BLaER1 (cell line): ENCODE data around the gene PTH2.

Source experiments
- H3K27ac ChIP-seq: shearing (Covaris generic); formaldehyde crosslinking; 2 replicates; pipeline ENCODE4 v1.8.1; 2022
- H3K27me3 ChIP-seq: shearing (Covaris generic); formaldehyde crosslinking; 2 replicates; pipeline ENCODE4 v1.8.1; 2022
- H3K36me3 ChIP-seq: shearing (Covaris generic); formaldehyde crosslinking; 2 replicates; pipeline ENCODE4 v1.8.1; 2022
- H3K4me1 ChIP-seq: shearing (Covaris generic); formaldehyde crosslinking; 2 replicates; pipeline ENCODE4 v1.8.1; 2022
- H3K4me2 ChIP-seq: shearing (Covaris generic); formaldehyde crosslinking; 2 replicates; pipeline ENCODE4 v1.8.1; 2022
- H3K4me3 ChIP-seq: shearing (Covaris generic); formaldehyde crosslinking; 2 replicates; pipeline ENCODE4 v1.8.1; 2022
- H3K9ac ChIP-seq: shearing (Covaris generic); formaldehyde crosslinking; 2 replicates; pipeline ENCODE4 v1.8.1; 2022
- H3K9me3 ChIP-seq: shearing (Covaris generic); formaldehyde crosslinking; 2 replicates; pipeline ENCODE4 v1.8.1; 2022
- H4K20me1 ChIP-seq: shearing (Covaris generic); formaldehyde crosslinking; 2 replicates; pipeline ENCODE4 v1.8.1; 2022
- Cebpa-rat ChIP-seq: shearing (Covaris generic); IDR thresholded peaks from 2 replicates; pipeline ENCODE4 v1.8.1; 2022

Gene PTH2

DNA sequence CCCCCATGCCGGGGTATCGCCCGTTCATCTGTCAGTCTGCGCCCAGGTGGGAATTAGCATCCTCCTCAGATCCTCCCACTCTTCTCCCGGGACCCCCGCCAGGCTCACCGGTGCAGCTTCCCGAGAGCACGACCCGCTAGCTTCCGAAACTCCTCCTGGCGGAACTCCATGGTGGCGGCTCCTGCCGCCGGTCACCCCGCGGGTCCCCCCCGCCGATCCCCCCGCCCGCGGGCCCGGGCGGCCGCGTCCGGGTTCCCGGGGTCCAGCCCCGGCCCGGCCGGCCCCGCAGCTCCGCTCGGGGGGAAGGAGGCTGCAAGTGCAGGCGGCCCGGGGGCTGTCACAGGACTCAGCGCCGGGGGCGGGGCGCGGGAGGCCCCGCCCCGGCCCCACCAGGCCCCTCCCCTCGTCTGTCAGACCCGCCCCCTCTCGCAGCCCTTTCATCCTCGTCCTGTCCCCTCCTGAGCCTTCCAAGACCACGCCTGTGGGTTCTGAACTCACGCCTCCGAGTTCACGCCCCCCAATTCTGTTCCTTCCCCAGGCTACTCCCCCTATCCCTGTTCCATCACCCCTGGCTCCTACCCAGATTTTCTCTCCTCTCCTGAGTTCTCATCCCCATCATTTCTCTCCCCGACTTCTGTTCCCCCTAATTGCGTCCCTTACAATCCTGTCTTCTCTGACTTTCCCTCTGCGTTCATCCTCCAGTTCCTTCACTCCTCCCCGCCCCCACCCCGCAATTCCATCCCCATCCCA, 18.1 kb upstream of the PTH2 start, which contains the start of gene SLC17A7:
SLC17A7 (minus strand) TSS at position 318 of the 750 bp plus-strand sequence; CDS start at position 170, 148 bp downstream.
- H3K4me3 ChIP-seq, result peak within 1 kb of the TSS; percentile 74
- peaks cover 6% of the 10 kb centered on the region for H3K36me3 ChIP-seq
- H3K27me3 ChIP-seq, result peaks cover 62% of the 10 kb centered on the region
- TF ChIP-seq Cebpa-rat, result no peak
- peaks cover 36% of the 10 kb centered on the region for H4K20me1 ChIP-seq
- no peak within 1 kb of the TSS for H3K27ac ChIP-seq
- H3K9me3 ChIP-seq, result no peaks in the 10 kb centered on the region
- H3K9ac ChIP-seq, result no peak within 1 kb of the TSS
- peak within 1 kb of the TSS; percentile 97 for H3K4me2 ChIP-seq
- peaks cover 33% of the 10 kb centered on the region for H3K4me1 ChIP-seq

- Histone ChIP-seq H3K4me2 (peak overlapping the region; percentile 97), H3K36me3 (no peaks in the 10 kb centered on the region), H3K4me1 (peaks cover 27% of the 10 kb centered on the region), H3K27me3 (peaks cover 69% of the 10 kb centered on the region), H3K27ac (no peak overlapping the region), H3K9me3 (no peaks in the 10 kb centered on the region), H3K9ac (no peak overlapping the region), H3K4me3 (peak overlapping the region; percentile 74), H4K20me1 (peaks cover 36% of the 10 kb centered on the region; the same call in 1 of the 2 replicates)
- TF ChIP-seq Cebpa-rat, result no peak
These were observed 17.4 kb upstream of the PTH2 start for GRCh38 chr19:49440439-49441209.

GRCh38 chr19:49439836-49440235, 16.6 kb upstream of the PTH2 start:
- H3K4me3 ChIP-seq, result no peak overlapping the region
- H4K20me1 ChIP-seq, result peaks cover 36% of the 10 kb centered on the region; the same call in 1 of the 2 replicates
- H3K4me1 ChIP-seq, result peaks cover 26% of the 10 kb centered on the region
- TF ChIP-seq Cebpa-rat, result no peak
- peaks cover 77% of the 10 kb centered on the region for H3K27me3 ChIP-seq
- no peaks in the 10 kb centered on the region for H3K36me3 ChIP-seq
- no peak overlapping the region for H3K27ac ChIP-seq
- no peak overlapping the region for H3K9ac ChIP-seq
- H3K9me3 ChIP-seq, result no peaks in the 10 kb centered on the region
- H3K4me2 ChIP-seq, result no peak overlapping the region

- Histone ChIP-seq H3K4me1 (peaks cover 15% of the 10 kb centered on the region), H3K4me2 (no peak overlapping the region), H3K9me3 (peaks cover 5% of the 10 kb centered on the region; the same call in 1 of the 2 replicates), H3K27me3 (peaks cover 93% of the 10 kb centered on the region), H4K20me1 (peaks cover 36% of the 10 kb centered on the region; the same call in 1 of the 2 replicates), H3K36me3 (no peaks in the 10 kb centered on the region), H3K4me3 (no peak overlapping the region), H3K9ac (no peak overlapping the region), H3K27ac (no peak overlapping the region)
- TF ChIP-seq Cebpa-rat, result no peak
These were observed 15.0 kb upstream of the PTH2 start for GRCh38 chr19:49438261-49438660.

DNA sequence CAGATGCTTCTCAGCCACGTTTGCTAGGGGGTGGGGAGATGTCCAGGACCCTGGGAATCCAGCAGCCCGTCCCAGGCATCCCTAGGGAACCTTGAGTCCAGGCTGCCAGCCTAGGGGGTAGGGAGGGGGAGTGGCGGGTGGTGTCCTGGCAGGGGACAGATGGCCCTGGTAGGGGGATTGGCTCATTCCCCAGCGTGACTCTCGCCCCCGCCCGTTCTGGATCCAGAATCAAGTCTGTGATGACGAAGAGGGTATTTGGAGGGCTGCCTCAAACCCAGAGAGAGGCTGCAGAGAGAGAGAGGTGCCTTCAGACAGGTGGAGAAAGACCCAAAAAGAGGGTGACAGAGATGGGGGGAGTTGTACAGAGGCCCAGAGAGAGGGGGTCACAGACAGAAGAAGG, 14.0 kb upstream of the PTH2 start:
- H3K4me3 ChIP-seq, result no peak overlapping the region

GRCh38 chr19:49436381-49437017, 13.3 kb upstream of the PTH2 start:
- no peak overlapping the region for H3K4me3 ChIP-seq
- no peak overlapping the region for H3K27ac ChIP-seq
- H4K20me1 ChIP-seq, result peaks cover 36% of the 10 kb centered on the region; the same call in 1 of the 2 replicates
- peaks cover 6% of the 10 kb centered on the region for H3K4me1 ChIP-seq
- H3K9ac ChIP-seq, result no peak overlapping the region
- H3K4me2 ChIP-seq, result no peak overlapping the region
- peaks cover 100% of the 10 kb centered on the region for H3K27me3 ChIP-seq
- peaks cover 23% of the 10 kb centered on the region for H3K9me3 ChIP-seq
- H3K36me3 ChIP-seq, result no peaks in the 10 kb centered on the region
- no peak for TF ChIP-seq Cebpa-rat

More for the DNA sequence above, 14.0 kb upstream of the PTH2 start:
- Histone ChIP-seq H3K9me3 (peaks cover 15% of the 10 kb centered on the region), H3K4me2 (no peak overlapping the region), H3K36me3 (no peaks in the 10 kb centered on the region), H3K27me3 (peaks cover 100% of the 10 kb centered on the region), H3K9ac (no peak overlapping the region), H3K4me1 (peaks cover 13% of the 10 kb centered on the region), H4K20me1 (peaks cover 36% of the 10 kb centered on the region; the same call in 1 of the 2 replicates), H3K27ac (no peak overlapping the region)
- no peak for TF ChIP-seq Cebpa-rat

DNA sequence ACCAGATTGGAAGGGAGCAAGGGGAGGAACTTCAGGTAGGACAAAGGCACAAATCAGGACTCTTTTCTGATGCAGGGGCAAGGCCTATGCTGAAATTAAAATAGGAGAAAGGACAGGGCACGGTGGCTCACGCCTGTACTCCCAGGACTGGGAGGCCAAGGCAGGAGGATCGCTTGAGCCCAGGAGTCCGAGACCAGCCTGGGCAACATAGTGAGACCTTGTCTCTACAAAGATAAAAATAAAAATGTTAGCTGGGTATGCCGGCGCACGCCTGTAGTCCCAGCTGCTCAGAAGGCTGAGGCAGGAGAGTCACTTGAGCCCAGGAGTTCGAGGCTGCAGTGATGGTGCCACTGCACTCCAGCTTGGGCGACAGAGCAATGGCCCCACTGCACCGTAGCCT, 12.4 kb upstream of the PTH2 start:
- no peak for TF ChIP-seq Cebpa-rat
- no peak overlapping the region for H3K4me3 ChIP-seq
- H3K9me3 ChIP-seq, result peaks cover 23% of the 10 kb centered on the region
- no peak overlapping the region for H3K27ac ChIP-seq
- H4K20me1 ChIP-seq, result peaks cover 31% of the 10 kb centered on the region; the same call in 1 of the 2 replicates
- H3K4me2 ChIP-seq, result no peak overlapping the region
- peaks cover 100% of the 10 kb centered on the region for H3K27me3 ChIP-seq
- 0 out of 2 replicates have a peak, but pooled peaks cover 7% of the 10 kb centered on the region for H3K4me1 ChIP-seq
- H3K36me3 ChIP-seq, result no peaks in the 10 kb centered on the region
- H3K9ac ChIP-seq, result no peak overlapping the region

- Histone ChIP-seq H3K27me3 (peaks cover 100% of the 10 kb centered on the region), H3K27ac (no peak overlapping the region), H3K4me1 (peaks cover 14% of the 10 kb centered on the region), H3K9ac (no peak overlapping the region), H3K36me3 (no peaks in the 10 kb centered on the region), H3K4me2 (no peak overlapping the region), H4K20me1 (peaks cover 25% of the 10 kb centered on the region; the same call in 1 of the 2 replicates), H3K4me3 (no peak overlapping the region), H3K9me3 (peaks cover 23% of the 10 kb centered on the region)
- TF ChIP-seq Cebpa-rat, result no peak
These were observed 11.8 kb upstream of the PTH2 start for GRCh38 chr19:49434907-49435583.

DNA sequence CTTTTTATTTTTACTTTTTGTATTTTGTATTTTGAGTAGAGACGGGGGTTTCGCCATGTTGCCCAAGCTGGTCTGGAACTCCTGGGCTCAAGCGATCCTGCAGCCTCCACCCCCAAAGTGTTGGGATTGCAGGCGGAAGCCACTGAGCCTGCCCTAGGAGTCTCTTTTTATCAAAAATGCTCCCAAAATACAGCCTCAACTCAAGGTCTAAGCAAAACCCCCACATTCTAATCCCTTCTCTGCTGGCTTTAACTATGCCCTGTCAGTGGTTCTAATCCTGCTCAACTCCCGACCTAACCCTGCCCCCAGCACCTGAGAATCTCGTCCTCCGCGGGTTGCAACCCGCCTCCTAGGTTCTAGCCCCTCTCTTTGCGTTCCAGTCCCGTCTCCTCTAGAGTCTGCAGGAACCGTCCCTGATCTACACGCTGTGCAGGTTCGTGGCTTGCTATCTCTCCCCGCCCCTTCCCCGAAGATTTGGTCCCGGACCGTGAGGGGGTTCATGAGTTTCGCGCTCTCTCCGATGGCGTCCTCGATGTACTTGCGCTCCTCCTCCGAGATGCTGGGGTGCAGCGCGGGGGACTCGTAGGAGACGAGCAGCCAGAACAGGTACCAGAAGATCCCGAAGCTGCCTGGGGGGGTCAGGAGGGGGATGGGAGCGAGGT, 10.1 kb upstream of the PTH2 start:
- H3K4me3 ChIP-seq, result no peak overlapping the region
- H3K27me3 ChIP-seq, result peaks cover 100% of the 10 kb centered on the region
- H3K4me1 ChIP-seq, result peaks cover 17% of the 10 kb centered on the region
- H3K9me3 ChIP-seq, result peaks cover 23% of the 10 kb centered on the region
- H3K36me3 ChIP-seq, result no peaks in the 10 kb centered on the region
- peaks cover 10% of the 10 kb centered on the region; the same call in 1 of the 2 replicates for H4K20me1 ChIP-seq
- no peak for TF ChIP-seq Cebpa-rat
- no peak overlapping the region for H3K27ac ChIP-seq
- H3K9ac ChIP-seq, result no peak overlapping the region
- H3K4me2 ChIP-seq, result no peak overlapping the region
